ENCODE results near the gene CRY1.
A peak's percentile ranks its signal among the peaks of the same experiment; 100 is the strongest.
"Not testable (repeated sequence)": the region's sequence is repeated elsewhere in the genome, so short reads cannot be mapped to it uniquely, and the experiment has no call there.

CRY1 gene

DNA sequence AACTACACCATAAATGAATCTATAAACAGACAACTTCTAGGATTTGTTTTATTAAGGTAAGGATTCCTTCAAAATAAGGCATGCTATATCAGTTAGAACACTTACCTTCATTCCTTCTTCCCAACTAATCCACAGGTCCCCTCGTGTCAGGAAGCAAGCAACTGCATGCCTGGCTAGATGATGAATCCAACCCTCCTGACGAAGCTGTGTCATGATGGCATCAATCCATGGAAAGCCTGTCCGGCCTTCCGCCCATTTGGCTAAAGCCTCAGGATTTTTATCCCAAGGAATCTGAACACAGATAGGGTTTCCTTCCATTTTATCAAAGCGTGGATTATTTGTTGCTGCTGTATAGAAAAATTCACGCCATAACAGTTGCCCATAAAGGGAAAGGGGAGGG lies 93.9 kb downstream of the CRY1 start:
- DNase-seq = no peak

- DNase-seq = no peak
Measured at GRCh38 chr12:106997916-106998315, 95.4 kb downstream of the CRY1 start.

- not testable (repeated sequence) for DNase-seq
Measured at GRCh38 chr12:106996102-106996501, 97.2 kb downstream of the CRY1 start.

GRCh38 chr12:106994579-106995220 lies 98.6 kb downstream of the CRY1 start:
- DNase-seq = no peak

GRCh38 chr12:106987846-106988245 lies 105.5 kb downstream of the CRY1 start:
- DNase-seq = no peak

GRCh38 chr12:106986625-106987389 lies 106.5 kb downstream of the CRY1 start, which contains the start of gene MTERF2:
MTERF2 (minus strand) TSS chr12:106987146; CDS start chr12:106978714, 8,432 bp downstream.
- peak; percentile 71 for DNase-seq

DNA sequence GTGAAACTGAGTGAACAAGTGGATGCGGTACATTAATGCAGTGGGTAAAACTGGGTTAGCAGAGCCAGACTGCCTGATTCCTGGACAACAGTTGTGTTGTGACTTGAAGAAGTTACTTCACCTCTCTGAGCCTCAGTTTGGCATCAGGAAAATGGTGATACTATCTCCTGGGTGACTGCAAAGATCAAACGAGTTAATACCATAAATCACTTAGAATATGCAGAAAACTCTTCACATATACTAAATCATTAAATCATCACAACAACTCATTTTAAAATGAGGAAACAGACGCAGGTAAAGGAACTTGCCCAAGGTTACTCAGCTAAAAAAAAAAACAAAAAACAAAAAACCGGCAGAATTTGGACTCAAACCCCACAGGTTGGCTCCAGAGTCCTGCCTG lies 107.2 kb downstream of the CRY1 start:
- DNase-seq = no peak

GRCh38 chr12:106985479-106985878 lies 107.9 kb downstream of the CRY1 start:
- no peak for DNase-seq

DNA sequence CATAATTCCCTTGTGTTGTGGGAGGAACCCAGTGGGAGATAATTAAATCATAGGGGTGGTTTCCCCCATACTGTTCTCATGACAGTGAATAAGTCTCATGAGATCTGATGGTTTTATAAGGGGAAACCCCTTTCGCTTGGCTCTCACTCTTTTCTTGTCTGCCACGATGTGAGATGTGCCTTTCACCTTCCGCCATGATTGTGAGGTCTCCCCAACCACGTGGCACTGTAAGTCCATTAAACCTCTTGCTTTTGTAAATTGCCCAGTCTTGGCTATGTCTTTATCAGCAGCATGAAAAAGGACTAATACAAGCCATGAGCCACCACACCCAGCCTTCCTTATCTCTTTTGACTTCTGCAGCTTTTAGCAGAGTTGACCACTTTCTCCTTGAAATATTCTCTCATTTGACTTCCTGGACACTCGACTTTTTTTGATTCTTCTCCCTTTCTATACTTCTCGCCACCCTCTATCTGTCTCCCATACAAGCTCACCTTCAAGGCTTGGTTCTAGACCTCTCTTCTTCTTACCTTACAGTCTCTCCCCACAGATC lies 108.7 kb downstream of the CRY1 start:
- no peak for DNase-seq

- no peak for DNase-seq
Measured at GRCh38 chr12:106982229-106982628, 111.1 kb downstream of the CRY1 start.

DNA sequence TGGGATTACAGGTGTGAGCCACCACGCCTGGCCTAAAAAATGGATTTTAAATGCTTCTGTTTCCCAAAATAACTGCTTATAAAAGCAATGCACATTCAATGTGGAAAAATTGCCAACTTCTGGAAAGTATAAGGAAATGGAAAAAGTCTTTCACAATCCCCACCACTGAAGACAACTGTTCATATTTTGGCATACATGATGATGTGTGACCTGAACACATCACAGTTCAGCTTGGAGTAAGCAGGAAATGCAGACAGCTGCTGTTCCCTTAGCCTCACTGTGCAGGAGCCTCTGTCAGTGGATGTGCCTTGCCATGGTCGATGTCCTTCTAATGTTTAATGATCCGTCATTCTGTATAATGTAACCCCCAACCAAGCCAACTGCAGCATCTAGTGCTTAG lies 111.6 kb downstream of the CRY1 start:
- DNase-seq = no peak

GRCh38 chr12:106980944-106981343 lies 112.4 kb downstream of the CRY1 start:
- DNase-seq = no peak

- no peak for DNase-seq
Measured at GRCh38 chr12:106978035-106978800, 115.1 kb downstream of the CRY1 start.

GRCh38 chr12:106976668-106977067 lies 116.7 kb downstream of the CRY1 start:
- no peak for DNase-seq

DNA sequence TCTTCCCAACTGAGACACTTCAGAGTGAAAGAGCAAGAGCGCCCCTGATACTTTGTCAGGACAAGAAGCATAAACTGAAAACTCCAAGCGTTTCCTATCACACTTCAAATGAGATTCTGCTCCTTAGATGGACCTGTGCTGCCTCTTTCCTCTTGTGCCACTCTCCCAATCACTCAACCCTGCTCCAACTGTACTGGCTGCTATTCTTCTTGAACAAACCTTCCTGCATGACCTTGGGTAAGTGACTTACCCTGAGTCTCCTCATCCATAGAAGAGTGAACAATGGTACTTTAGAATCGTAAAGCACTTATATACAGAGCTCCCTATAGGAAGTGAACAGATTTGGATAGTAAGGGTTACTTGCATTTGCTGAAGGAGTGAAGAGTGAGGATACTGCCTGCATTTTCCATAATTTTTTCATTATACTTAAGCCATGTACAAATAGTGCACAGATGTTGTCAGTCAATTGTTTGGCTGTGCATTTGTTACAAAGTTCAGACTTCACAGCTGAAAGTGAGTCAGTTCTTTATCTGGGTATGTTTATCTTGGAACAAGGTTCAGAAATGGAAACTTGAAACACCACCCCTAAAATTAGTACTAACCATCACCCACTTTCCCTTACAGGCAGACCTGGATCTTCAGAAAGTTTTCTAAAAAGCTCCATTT lies 117.2 kb downstream of the CRY1 start:
- DNase-seq = no peak

- no peak for DNase-seq
Measured at GRCh38 chr12:106975098-106975497, 118.3 kb downstream of the CRY1 start.

DNA sequence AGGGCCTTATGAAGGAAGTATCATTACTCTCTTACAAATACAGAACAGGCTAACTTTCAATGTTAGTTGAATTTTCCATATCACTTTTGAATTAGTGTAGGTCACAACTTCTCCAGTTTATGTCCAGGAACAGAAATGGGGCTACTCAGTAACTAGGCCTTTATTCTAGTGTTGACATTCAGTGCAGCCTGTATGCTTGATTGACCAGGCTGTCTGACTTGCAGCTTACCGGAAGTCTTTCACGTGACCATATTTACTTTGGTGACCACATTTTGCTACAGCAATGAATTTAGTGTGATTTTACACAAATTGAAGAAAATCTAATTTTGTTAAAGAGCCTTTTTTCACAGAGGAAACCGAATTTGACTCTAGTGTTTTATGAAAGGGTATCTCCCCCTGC lies 118.8 kb downstream of the CRY1 start:
- no peak for DNase-seq

DNA sequence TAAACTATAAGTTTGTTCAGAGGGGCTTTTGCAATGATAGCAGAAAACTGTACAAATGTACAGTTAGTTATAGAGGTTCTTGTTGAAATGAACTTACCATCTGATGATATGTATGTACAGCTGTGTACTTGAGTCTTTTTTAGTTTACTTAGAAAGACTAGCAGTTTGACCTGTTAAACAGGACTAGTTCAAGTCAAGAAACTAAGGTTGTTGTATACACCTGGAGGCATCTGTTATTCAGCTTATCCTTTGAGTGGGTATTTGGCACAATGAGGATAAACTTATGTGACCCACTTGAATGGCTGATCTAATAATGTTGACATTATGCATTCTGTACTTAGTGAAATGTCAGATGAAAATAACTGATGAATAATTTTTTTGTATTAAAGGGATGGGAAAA lies 119.8 kb downstream of the CRY1 start:
- no peak for DNase-seq

GRCh38 chr12:106971065-106971464 lies 122.3 kb downstream of the CRY1 start:
- DNase-seq = no peak

DNA sequence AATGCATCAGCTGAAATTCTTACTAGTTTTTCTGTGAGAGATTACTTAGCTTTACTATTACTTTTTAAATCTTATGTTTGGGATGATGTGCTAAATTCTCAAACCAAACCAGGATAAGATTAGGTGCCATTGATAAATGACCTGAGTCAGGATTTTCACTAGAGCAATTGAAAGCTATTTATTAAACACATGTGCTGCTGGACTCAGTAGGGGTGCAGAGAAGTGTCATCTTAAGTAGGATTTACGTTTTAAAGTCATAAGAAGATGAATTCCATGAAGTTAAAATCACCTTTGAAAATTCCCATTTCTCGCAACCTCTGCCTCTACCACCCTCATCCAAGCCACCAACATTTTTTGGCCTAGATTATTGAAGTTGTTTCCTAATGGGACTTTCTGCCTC lies 128.8 kb downstream of the CRY1 start:
- no peak for DNase-seq

DNA sequence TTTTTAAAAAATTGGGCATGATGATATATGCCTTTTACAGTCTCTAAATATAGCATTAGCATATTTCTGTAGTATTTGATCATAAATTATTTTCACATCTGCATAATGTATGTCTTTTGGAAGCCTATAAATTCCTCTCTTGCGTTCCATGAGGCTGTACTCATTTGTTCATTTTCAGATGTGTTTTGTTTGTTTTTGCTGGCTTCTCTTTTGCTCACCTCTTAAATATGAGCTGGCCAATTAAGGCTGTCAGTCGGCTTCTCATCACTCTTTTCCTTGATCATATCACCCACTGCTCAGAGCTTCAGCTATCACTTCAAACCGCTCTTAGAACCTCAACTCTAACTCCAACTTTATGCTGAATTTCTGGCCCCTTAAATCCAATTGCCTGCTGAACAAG lies 131.1 kb downstream of the CRY1 start:
- no peak for DNase-seq

DNA sequence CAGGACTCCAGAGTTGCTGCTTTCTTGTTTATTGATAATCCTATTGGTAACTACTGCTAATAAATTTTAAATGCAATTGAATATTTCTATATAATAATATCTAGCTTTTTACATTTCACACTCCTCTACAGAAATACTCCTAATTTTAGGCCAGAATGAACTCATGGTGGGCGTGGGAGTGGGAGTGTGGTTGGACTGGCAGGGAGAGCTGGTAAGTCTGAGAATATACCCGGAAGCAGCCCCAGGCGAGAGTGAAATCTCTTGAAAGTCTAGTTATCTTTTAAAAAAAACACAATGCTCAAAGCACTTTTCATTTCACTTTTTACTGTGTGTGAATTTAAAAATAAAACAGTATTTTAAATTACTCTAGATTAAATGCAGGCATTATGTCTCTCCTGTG lies 132.9 kb downstream of the CRY1 start:
- DNase-seq = no peak

- no peak for DNase-seq
Measured at GRCh38 chr12:106957583-106957982, 135.8 kb downstream of the CRY1 start.

Measured in central memory CD4-positive, alpha-beta T cell (primary cell).